HepG2 (cell line): ENCODE results near the gene SNUPN. TPM values are rescaled to one million over a fixed set of nuclear protein-coding genes. Genes with fewer than 3 reads are reported as not detected.
A peak's percentile ranks its signal among the peaks of the same experiment; 100 is the strongest.

Source experiments
- CREM ChIP-seq, 2 experiments: sonication (generic) in 1 of 2; formaldehyde crosslinking in 1 of 2; IDR thresholded peaks; 2 replicates each; pipeline versions ENCODE4 v1.4.0 to v1.6.1; 2016 to 2020; ENCODE audit warnings: antibody characterized with exemption in 1 of 2, mild to moderate bottlenecking in 1 of 2, missing genetic modification reagents in 1 of 2
- FOXK2 ChIP-seq: fragments of 450-650 bp; IDR thresholded peaks from 2 replicates; pipeline ENCODE4 v1.6.1; 2016
- HNRNPH1 ChIP-seq: fragments of 200-400 bp; formaldehyde crosslinking; optimal IDR thresholded peaks from 2 replicates; pipeline ENCODE3; 2017; ENCODE audit warnings: mild to moderate bottlenecking, low read depth, low read length
- RAD21 ChIP-seq: fragments of 450-650 bp; formaldehyde crosslinking; IDR thresholded peaks from 2 replicates; pipeline ENCODE4 v1.5.0; 2020; ENCODE audit warnings: mild to moderate bottlenecking
- SIX1 ChIP-seq: sonication (generic); formaldehyde crosslinking; IDR thresholded peaks from 2 replicates; pipeline ENCODE4 v1.4.0; 2020; ENCODE audit warnings: missing genetic modification reagents, borderline replicate concordance
- SP1 ChIP-seq, 2 experiments: fragments of 450-650 bp in 1 of 2; sonication (generic) in 1 of 2; formaldehyde crosslinking in 1 of 2; IDR thresholded peaks; 2 replicates each; pipeline versions ENCODE4 v1.4.0 to v1.6.1; 2016 to 2020; ENCODE audit warnings: missing genetic modification reagents in 1 of 2
- ZBTB21 ChIP-seq: sonication (generic); formaldehyde crosslinking; IDR thresholded peaks from 2 replicates; pipeline ENCODE4 v1.4.0; 2020; ENCODE audit warnings: missing genetic modification reagents
- ZNF383 ChIP-seq: sonication (generic); formaldehyde crosslinking; IDR thresholded peaks from 2 replicates; pipeline ENCODE4 v1.4.0; 2020; ENCODE audit warnings: missing genetic modification reagents, mild to moderate bottlenecking, borderline replicate concordance
- ZNF629 ChIP-seq: sonication (generic); formaldehyde crosslinking; conservative IDR thresholded peaks from 2 replicates; pipeline ENCODE4 v1.5.0; 2020; ENCODE audit warnings: missing genetic modification reagents
- ZNF883 ChIP-seq: sonication (generic); formaldehyde crosslinking; IDR thresholded peaks from 2 replicates; pipeline ENCODE4 v1.5.1; 2020; ENCODE audit warnings: mild to moderate bottlenecking, missing genetic modification reagents; ENCODE audit errors: not compliant biosample characterization
- polyA plus RNA-seq, 8 experiments: library from polyadenylated mRNA; depleted of rRNA in 3 of 8; stranded (reverse) in 7 of 8; unstranded in 1 of 8; fragments of >200 nt; fragmentation: Illumina TruSeq in 4 of 8; extraction: Trizol in 4 of 8; gene quantifications; 2 replicates each; pipeline versions ENCODE4 v1.2.1 to v1.2.3, GENCODE V29; 2011 to 2016; ENCODE audit warnings: low read depth in 4 of 8, missing spikeins in 1 of 8, mixed read lengths in 1 of 8; ENCODE audit not compliant: insufficient read depth in 1 of 8
- total RNA-seq, 5 experiments: library from RNA; depleted of rRNA; stranded (reverse); fragments of >200 nt; fragmentation: Illumina TruSeq; extraction: Trizol; gene quantifications; 2 replicates each; pipeline ENCODE4 v1.2.3, GENCODE V29; 2016; ENCODE audit warnings: low read depth in 1 of 5
- TF ChIP-seq, protein P1 (sequence below): sonication (generic); formaldehyde crosslinking; IDR thresholded peaks from 2 replicates; pipeline ENCODE4 v1.5.0; 2020; ENCODE audit warnings: mild to moderate bottlenecking, missing genetic modification reagents, moderate library complexity
- TF ChIP-seq, protein P2 (sequence below): sonication (generic); formaldehyde crosslinking; IDR thresholded peaks from 2 replicates; pipeline ENCODE4 v1.8.0; 2022; ENCODE audit warnings: low read depth, missing genetic modification reagents
- TF ChIP-seq, protein P3 (sequence below): sonication (generic); formaldehyde crosslinking; IDR thresholded peaks from 2 replicates; pipeline ENCODE4 v1.9.0; 2022; ENCODE audit warnings: low read depth, missing genetic modification reagents
- TF ChIP-seq, protein P4 (sequence below): sonication (generic); formaldehyde crosslinking; IDR thresholded peaks from 2 replicates; pipeline ENCODE4 v1.4.0; 2020; ENCODE audit warnings: missing genetic modification reagents

Gene SNUPN
- total and polyA plus RNA-seq, 2 of the 13 experiments (the other 11 are each of a cell fraction or from before 2014, with no cell fraction given) = 9.0 to 16.4 TPM

DNA sequence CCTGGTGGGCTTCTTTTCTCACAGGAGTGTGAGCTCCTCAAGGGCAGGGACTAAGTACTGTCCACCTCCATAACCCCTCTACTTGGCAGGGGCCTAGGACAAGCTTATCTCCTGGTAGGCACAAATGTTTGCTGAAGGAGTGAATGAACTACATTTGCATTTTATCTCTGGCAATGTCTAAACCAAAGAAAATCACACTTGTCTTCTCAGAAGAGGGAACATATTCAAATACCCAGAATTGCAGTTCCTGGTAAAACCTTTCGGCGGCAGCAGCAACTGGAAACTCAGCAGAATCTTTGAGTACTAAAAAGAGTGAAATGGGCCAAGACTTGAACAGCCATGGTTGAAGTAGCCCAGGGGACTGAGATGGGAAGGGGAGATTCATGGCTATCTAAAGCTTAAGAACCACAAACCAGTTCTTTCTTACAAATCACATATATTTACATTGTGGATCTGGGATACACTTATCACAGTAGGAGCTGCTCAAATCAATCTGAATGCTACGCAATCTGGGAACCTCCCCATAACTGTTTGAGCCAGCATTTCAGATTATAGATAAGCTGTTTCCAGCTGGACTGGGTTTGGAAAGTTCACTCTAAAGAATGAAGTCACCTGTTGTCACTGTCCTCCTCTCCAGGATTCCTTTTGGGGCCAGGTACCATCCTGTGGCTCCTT is 27.7 kb downstream of the SNUPN start (continued):
- TF ChIP-seq, protein P1, sequence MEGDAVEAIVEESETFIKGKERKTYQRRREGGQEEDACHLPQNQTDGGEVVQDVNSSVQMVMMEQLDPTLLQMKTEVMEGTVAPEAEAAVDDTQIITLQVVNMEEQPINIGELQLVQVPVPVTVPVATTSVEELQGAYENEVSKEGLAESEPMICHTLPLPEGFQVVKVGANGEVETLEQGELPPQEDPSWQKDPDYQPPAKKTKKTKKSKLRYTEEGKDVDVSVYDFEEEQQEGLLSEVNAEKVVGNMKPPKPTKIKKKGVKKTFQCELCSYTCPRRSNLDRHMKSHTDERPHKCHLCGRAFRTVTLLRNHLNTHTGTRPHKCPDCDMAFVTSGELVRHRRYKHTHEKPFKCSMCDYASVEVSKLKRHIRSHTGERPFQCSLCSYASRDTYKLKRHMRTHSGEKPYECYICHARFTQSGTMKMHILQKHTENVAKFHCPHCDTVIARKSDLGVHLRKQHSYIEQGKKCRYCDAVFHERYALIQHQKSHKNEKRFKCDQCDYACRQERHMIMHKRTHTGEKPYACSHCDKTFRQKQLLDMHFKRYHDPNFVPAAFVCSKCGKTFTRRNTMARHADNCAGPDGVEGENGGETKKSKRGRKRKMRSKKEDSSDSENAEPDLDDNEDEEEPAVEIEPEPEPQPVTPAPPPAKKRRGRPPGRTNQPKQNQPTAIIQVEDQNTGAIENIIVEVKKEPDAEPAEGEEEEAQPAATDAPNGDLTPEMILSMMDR (CRISPR knock-in tag) = 0 out of 2 replicates have a peak, but pooled peaks have one; percentile 14
- TF ChIP-seq SIX1 (CRISPR knock-in tag) = no peak
- TF ChIP-seq, protein P2, sequence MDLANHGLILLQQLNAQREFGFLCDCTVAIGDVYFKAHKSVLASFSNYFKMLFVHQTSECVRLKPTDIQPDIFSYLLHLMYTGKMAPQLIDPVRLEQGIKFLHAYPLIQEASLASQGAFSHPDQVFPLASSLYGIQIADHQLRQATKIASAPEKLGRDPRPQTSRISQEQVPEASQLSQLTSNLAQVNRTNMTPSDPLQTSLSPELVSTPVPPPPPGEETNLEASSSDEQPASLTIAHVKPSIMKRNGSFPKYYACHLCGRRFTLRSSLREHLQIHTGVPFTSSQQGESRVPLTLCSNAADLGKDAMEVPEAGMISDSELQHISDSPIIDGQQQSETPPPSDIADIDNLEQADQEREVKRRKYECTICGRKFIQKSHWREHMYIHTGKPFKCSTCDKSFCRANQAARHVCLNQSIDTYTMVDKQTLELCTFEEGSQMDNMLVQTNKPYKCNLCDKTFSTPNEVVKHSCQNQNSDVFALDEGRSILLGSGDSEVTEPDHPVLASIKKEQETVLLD (CRISPR knock-in tag) = no peak
- TF ChIP-seq, protein P3, sequence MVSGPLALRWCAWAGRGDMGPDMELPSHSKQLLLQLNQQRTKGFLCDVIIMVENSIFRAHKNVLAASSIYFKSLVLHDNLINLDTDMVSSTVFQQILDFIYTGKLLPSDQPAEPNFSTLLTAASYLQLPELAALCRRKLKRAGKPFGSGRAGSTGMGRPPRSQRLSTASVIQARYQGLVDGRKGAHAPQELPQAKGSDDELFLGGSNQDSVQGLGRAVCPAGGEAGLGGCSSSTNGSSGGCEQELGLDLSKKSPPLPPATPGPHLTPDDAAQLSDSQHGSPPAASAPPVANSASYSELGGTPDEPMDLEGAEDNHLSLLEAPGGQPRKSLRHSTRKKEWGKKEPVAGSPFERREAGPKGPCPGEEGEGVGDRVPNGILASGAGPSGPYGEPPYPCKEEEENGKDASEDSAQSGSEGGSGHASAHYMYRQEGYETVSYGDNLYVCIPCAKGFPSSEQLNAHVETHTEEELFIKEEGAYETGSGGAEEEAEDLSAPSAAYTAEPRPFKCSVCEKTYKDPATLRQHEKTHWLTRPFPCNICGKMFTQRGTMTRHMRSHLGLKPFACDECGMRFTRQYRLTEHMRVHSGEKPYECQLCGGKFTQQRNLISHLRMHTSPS (CRISPR knock-in tag) = no peak
- no peak for TF ChIP-seq FOXK2
- no peak for TF ChIP-seq ZBTB21 (CRISPR knock-in tag)
- TF ChIP-seq ZNF883 (CRISPR knock-in tag) = no peak
- no peak for TF ChIP-seq ZNF383 (CRISPR knock-in tag)
- no peak for TF ChIP-seq ZNF629 (CRISPR knock-in tag)
- TF ChIP-seq, protein P4, sequence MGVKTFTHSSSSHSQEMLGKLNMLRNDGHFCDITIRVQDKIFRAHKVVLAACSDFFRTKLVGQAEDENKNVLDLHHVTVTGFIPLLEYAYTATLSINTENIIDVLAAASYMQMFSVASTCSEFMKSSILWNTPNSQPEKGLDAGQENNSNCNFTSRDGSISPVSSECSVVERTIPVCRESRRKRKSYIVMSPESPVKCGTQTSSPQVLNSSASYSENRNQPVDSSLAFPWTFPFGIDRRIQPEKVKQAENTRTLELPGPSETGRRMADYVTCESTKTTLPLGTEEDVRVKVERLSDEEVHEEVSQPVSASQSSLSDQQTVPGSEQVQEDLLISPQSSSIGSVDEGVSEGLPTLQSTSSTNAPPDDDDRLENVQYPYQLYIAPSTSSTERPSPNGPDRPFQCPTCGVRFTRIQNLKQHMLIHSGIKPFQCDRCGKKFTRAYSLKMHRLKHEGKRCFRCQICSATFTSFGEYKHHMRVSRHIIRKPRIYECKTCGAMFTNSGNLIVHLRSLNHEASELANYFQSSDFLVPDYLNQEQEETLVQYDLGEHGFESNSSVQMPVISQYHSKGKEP = no peak
- TF ChIP-seq HNRNPH1 = no peak
- 0 out of 2 replicates have a peak, but pooled peaks have one; percentile 11 for TF ChIP-seq RAD21 (CRISPR knock-in tag)
- TF ChIP-seq CREM (IDR thresholded peaks at IDR 0.05) = no peak
- TF ChIP-seq CREM (CRISPR knock-in tag; IDR thresholded peaks at IDR 0.05) = no peak
- TF ChIP-seq SP1 (IDR thresholded peaks at IDR 0.05) = no peak
- TF ChIP-seq SP1 (CRISPR knock-in tag; IDR thresholded peaks at IDR 0.05) = no peak
